AG04449 (cell line): ENCODE measurements around the gene BARHL2.

Experiments used
- CTCF ChIA-PET: fragments of 350-600 bp; formaldehyde crosslinking; extraction: SDS; loops from one replicate; lab custom pipeline; 2021; ENCODE audit warnings: antibody characterized with exemption; lab: Yijun Ruan, JAX
- POLR2A ChIA-PET: fragments of 400-600, 350-600 bp; formaldehyde crosslinking; extraction: SDS; loops from one replicate; lab custom pipeline; 2020; ENCODE audit warnings: antibody characterized with exemption, inconsistent platforms; lab: Yijun Ruan, JAX
- DNase-seq: peaks from one replicate; pipeline ENCODE4 v3.0.0-alpha.2; 2010; ENCODE audit warnings: low read depth, low spot score
- H3K4me3 ChIP-seq: 2 replicates; pipeline ENCODE4 v1.5.1; 2011; ENCODE audit warnings: low read depth, mild to moderate bottlenecking, control low read depth, low read length
- CTCF ChIP-seq: IDR thresholded peaks from one replicate; pipeline ENCODE4 v1.5.1; 2011; ENCODE audit warnings: mild to moderate bottlenecking, moderate library complexity, low read length, control low read depth, inconsistent platforms; ENCODE audit not compliant: insufficient read depth; ENCODE audit errors: missing control alignments

Gene BARHL2

GRCh38 chr1:90725657-90726424, 8.7 kb upstream of the BARHL2 start:
- peak overlapping the region; percentile 21 for H3K4me3 ChIP-seq
- TF ChIP-seq CTCF = no peak
- no peak for DNase-seq
- ChIA-PET POLR2A (no interaction called here), CTCF (interaction anchor here (1.3 kb wide), 1 partner anchor 125 kb away, joined by 3 read pairs; no protein-coding TSS in a partner anchor)

DNA sequence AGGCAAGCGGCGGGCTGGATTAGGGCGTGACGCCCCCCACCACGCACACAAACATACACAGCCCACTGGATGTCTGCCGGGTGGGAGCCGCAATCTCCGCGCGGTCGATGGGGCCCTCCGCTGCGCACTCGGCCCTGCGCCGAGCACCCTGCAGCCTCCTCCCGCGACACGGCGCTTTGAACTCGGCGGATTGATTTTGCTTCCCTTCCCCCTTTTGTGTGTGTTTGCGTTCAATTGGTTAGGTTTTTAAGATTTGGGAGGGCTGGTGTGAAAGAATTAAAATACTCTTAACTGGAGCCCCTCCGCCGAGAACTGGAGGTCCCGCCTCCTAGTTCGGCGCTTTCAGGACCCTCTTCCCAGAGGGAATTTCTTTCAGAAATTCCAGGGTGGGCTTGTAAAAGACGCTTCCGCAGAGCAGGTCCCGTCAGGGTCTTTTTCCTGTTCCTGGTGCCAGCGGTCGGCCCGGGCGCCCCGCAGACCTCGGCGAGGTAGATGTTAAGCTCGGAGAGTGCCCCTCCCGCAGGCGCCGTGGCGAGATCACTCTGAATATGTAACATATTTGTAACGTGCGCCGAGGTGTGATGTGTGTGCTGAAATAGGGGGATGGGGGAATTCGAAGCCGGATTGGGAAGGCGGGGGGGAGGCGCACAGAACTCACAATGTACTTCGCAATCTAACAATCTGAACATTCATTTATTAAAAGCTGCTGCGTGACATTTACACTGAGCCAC, 8.0 kb upstream of the BARHL2 start:
- no peak for DNase-seq
- ChIA-PET POLR2A (no interaction called here), CTCF (interaction anchor here (1.3 to 1.5 kb wide), 2 partner anchors 126 to 440 kb away, joined by 3 to 4 read pairs; no protein-coding TSS in a partner anchor)
- no peak overlapping the region for H3K4me3 ChIP-seq
- no peak for TF ChIP-seq CTCF

DNA sequence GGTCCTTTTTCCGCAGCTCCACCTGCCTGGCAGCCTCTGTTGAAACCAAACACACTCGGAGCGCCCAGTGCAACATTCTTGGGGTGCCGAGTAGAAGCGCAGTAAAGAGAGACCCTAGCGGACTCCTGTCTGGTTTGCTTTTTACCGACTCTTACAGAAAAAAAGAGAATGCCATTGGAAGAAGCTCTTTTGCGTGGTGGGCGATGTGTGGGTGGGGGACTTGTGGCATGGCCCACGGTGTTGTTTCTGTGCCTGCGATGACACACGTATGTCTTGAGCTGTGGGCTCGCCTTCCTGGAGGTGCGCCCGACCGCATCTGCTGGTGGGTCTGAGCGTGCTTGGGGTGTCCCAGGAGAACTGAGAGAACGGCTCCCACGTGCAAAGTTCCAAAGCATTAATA, 7.3 kb upstream of the BARHL2 start:
- no peak for DNase-seq
- CTCF ChIA-PET = interaction anchor here (1.5 kb wide), 1 partner anchor 441 kb away, joined by 4 read pairs; no protein-coding TSS in a partner anchor
- POLR2A ChIA-PET = no interaction called here
- no peak overlapping the region for H3K4me3 ChIP-seq
- TF ChIP-seq CTCF = no peak

DNA sequence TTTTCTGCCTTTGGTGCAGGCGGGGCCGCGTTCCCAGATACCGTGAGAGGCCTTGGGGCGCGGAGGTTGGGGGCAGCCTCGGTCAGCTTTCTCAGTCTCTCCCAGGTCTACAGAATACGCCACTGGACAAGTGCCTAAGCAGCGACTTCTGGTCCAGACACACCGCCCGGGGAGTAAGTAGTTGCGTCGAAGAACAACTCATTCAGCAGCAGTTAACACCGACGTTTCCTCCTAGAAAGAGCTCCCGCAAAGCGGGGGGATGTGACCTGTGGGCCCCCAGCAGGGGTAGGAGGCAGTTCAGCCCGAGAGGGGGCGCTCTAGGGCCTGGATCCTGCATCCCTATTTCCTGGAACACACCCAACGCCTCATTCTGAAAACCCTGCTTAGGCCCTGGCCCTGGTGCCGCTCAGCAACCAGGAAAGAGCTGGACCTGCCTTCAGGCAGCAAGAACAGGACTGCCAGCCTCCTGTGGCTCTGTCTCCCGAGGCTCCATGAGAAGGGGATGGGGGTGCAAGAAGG, 6.5 kb upstream of the BARHL2 start:
- ChIA-PET CTCF (interaction anchor here (1.5 to 2.8 kb wide), 2 partner anchors 442 kb away, joined by 4 to 27 read pairs; no protein-coding TSS in a partner anchor), POLR2A (no interaction called here)
- no peak for DNase-seq
- H3K4me3 ChIP-seq = peak overlapping the region; percentile 3; the same call in 1 of the 2 replicates
- TF ChIP-seq CTCF = no peak

GRCh38 chr1:90722874-90723589, 5.9 kb upstream of the BARHL2 start:
- H3K4me3 ChIP-seq = peak overlapping the region; percentile 3; the same call in 1 of the 2 replicates
- CTCF ChIA-PET = interaction anchor here (1.3 to 2.8 kb wide), 4 partner anchors 16 to 442 kb away, joined by 3 to 27 read pairs (median 11); no protein-coding TSS in a partner anchor
- DNase-seq = no peak
- POLR2A ChIA-PET = no interaction called here
- no peak for TF ChIP-seq CTCF
